K562 treated with DMSO at 1 percent for 12 hours (cell line): ENCODE measurements around the gene SPDYE17. TPM values are rescaled to one million over a fixed set of nuclear protein-coding genes. Genes with fewer than 3 reads are reported as not detected.

Experiments used
- total RNA-seq: library from RNA; unstranded; fragments of 300-600 nt; gene quantifications from 2 replicates; pipeline ENCODE4 v1.2.3, GENCODE V29; 2022; ENCODE audit not compliant: insufficient read depth

SPDYE17 gene, protein sequence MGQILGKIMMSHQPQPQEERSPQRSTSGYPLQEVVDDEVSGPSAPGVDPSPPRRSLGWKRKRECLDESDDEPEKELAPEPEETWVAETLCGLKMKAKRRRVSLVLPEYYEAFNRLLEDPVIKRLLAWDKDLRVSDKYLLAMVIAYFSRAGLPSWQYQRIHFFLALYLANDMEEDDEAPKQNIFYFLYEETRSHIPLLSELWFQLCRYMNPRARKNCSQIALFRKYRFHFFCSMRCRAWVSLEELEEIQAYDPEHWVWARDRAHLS
- total RNA-seq: not detected in 2 replicates

DNA sequence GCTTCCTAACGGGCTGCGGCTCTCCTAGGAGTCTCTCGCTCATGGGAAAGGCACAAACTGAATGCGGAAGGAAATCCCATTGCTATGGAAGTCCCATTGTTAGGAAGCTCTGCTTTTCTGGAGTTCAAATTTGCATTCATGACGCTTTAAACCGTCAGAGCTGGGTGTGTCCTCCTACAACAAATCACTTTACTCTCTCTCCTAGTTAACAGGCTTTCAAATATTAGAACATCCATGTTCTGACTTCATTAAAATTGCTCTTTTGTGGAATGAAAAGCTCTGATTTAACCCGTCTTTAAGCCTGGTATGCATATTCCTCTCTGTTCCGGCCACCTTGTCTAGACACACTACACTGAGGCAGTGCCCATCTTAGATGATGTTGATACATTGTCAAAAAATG, at the start of gene SPDYE17:
TSS of gene SPDYE17 (minus strand) at position 101 of the 400 bp plus-strand sequence. CDS start 1,791 bp downstream, outside the sequence.

DNA sequence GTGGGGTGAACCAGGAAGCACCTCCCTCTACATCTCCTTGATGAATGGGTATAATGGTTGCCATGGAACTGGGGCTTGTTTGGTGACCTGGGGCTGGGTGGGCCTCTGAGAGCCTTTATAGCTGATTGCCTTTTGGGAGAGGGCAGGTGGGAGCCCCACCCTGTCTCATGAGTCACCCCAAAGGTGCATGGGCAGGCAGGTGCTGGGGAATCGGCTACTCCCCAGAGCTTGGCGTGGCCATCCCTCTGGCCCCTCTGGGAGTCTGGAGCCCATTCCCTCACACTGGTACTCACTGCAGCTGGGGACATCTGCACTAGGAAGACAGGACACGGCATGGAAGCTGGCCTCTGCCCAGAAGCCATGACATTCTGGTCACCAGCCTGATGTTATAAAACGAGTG, 30.4 kb upstream of the SPDYE17 start, which contains the start of gene SPDYE18:
TSS of gene SPDYE18 (minus strand) at position 2 of the 400 bp plus-strand sequence. CDS start 2,046 bp downstream, outside the sequence.

Other genes starting within 250 kb of the SPDYE17 start
- not detected in 2 replicates for gene SPDYE18, start 30.2 kb upstream of the SPDYE17 start, total RNA-seq
- 0.84 and 2.9 TPM in 2 replicates for gene CCDC146, start 90.3 kb upstream of the SPDYE17 start, total RNA-seq
- gene FGL2, start 167.5 kb upstream of the SPDYE17 start, total RNA-seq: not detected in 2 replicates